NCI-H526 treated with DMSO at 0.1 percent for 48 hours (cell line): ENCODE data around the gene OR4F3.
"Not testable (repeated sequence)": the region's sequence is repeated elsewhere in the genome, so short reads cannot be mapped to it uniquely, and the experiment has no call there.

Source experiments
- DNase-seq: peaks from one replicate; lab custom pipeline; 2025; lab: John Stamatoyannopoulos, UW

Gene OR4F3

GRCh38 chr5:181366968-181367367, at the start of gene OR4F3:
Gene OR4F3, plus strand, starts transcription at chr5:181367268.
- not testable (repeated sequence) for DNase-seq
